Tibial nerve (tissue), 4 donors: Measurements from ENCODE around the gene ETS2.

Experiments
- CTCF ChIP-seq, 5 experiments: fragments of 200-600 bp in 3 of 5; fragments of 450-650 bp in 2 of 5; sonication (generic) in 3 of 5; IDR thresholded peaks; one replicate each; pipeline ENCODE4 v1.5.1; 2016 to 2019; ENCODE audit warnings: antibody characterized with exemption in 5 of 5, mild to moderate bottlenecking in 3 of 5, moderate library complexity in 2 of 5
- EP300 ChIP-seq, 2 donors: sonication (generic); formaldehyde crosslinking; IDR thresholded peaks; one replicate each; pipeline ENCODE4 v1.6.1; 2017; ENCODE audit warnings: antibody characterized with exemption in 2 of 2, mild to moderate bottlenecking in 1 of 2
- POLR2A ChIP-seq, 2 donors: fragments of 450-650 bp; IDR thresholded peaks; one replicate each; pipeline ENCODE4 v1.6.1; 2017; ENCODE audit warnings: antibody characterized with exemption in 2 of 2, mild to moderate bottlenecking in 2 of 2, moderate library complexity in 2 of 2

GRCh38 chr21:38769191-38769780, 36.4 kb upstream of the ETS2 start:
- no peak for TF ChIP-seq CTCF (IDR thresholded peaks at IDR 0.05)
- TF ChIP-seq EP300 (IDR thresholded peaks at IDR 0.05): no peak
- no peak for TF ChIP-seq POLR2A (IDR thresholded peaks at IDR 0.05)
